HCT116 (cell line): ENCODE results near the gene DCP2. TPM values are rescaled to one million over a fixed set of nuclear protein-coding genes. Genes with fewer than 3 reads are reported as not detected.

Source experiments
- ATAC-seq: fragments of 200-7000 bp; cut with Tn5 transposase; 2 replicates; pipeline ENCODE4 v1.9.1; 2020; ENCODE audit warnings: mild to moderate bottlenecking, moderate library complexity
- BruUV-seq: library from RNA; stranded (reverse); fragments of 400-500 nt; replicated peaks from 2 replicates; lab custom pipeline; 2021; lab: Mats Ljungman, UMichigan
- CTCF ChIA-PET: fragments of 300-600 bp; sonication (Branson Sonifier 250); formaldehyde crosslinking; loops from one replicate; lab custom pipeline; 2021; ENCODE audit warnings: antibody characterized with exemption; lab: Charles Lee
- POLR2A ChIA-PET: fragments of 300-600, 350-600 bp; sonication (Branson Sonifier 250); formaldehyde crosslinking; loops from one replicate; lab custom pipeline; 2021; ENCODE audit warnings: antibody characterized with exemption; lab: Charles Lee
- RAD21 ChIA-PET, 2 experiments: fragments of 300-600 bp; sonication (Branson Sonifier 250); formaldehyde crosslinking; loops; one replicate each; lab custom pipeline; 2023; ENCODE audit warnings: low total read pairs in 2 of 2; ENCODE audit not compliant: uncharacterized antibody in 2 of 2, unreplicated experiment in 2 of 2, low non-redundant PET in 1 of 2; lab: Charles Lee
- DNase-seq: peaks from one replicate; pipeline ENCODE4 v3.0.0-alpha.2; 2010; ENCODE audit warnings: low read depth, low spot score
- H2AFZ ChIP-seq: fragments of 200-600 bp; shearing (Covaris generic), sonication (generic); 2 replicates; pipeline ENCODE4 v1.6.1; 2017; ENCODE audit warnings: low read depth, mixed run types, mixed read lengths, antibody characterized with exemption, low read length; ENCODE audit not compliant: poor library complexity, severe bottlenecking
- H3K27ac ChIP-seq: 2 replicates; pipeline ENCODE4 v1.5.1; 2012; ENCODE audit warnings: low read depth, low read length
- H3K27me3 ChIP-seq: fragments of 200-600 bp; sonication (generic); 2 replicates; pipeline ENCODE4 v1.6.1; 2016; ENCODE audit warnings: mixed run types, low read length, mixed read lengths; ENCODE audit not compliant: insufficient read depth
- H3K36me3 ChIP-seq, 2 experiments: fragments of 200-500 bp in 1 of 2; fragments of 200-600 bp in 1 of 2; sonication (Bioruptor generic) in 1 of 2; sonication (generic) in 1 of 2; 2 replicates each; pipeline versions ENCODE4 v1.5.1 to v1.6.1; 2014 to 2016; ENCODE audit warnings: low read length in 2 of 2, inconsistent platforms in 1 of 2, mixed read lengths in 1 of 2, mixed run types in 1 of 2; ENCODE audit not compliant: insufficient read depth in 2 of 2, control insufficient read depth in 1 of 2
- H3K4me1 ChIP-seq, 2 experiments: fragments of 200-600 bp in 1 of 2; sonication (generic) in 1 of 2; 2 replicates each; pipeline versions ENCODE4 v1.5.1 to v1.6.1; 2012 to 2017; ENCODE audit warnings: low read length in 2 of 2, inconsistent platforms in 1 of 2, mild to moderate bottlenecking in 1 of 2, mixed read lengths in 1 of 2, mixed run types in 1 of 2, moderate library complexity in 1 of 2; ENCODE audit not compliant: insufficient read depth in 2 of 2, control insufficient read depth in 1 of 2
- H3K4me2 ChIP-seq: fragments of 200-600 bp; sonication (generic); 2 replicates; pipeline ENCODE4 v1.6.1; 2017; ENCODE audit warnings: mixed run types, low read length, mixed read lengths
- H3K4me3 ChIP-seq, 2 experiments: fragments of 200-600 bp in 1 of 2; sonication (generic) in 1 of 2; replicated peaks in 1 of 2; 2 replicates each; pipeline ENCODE4 v1.5.1; 2011 to 2016; ENCODE audit warnings: low read length in 2 of 2, control low read depth in 1 of 2, low read depth in 1 of 2, mild to moderate bottlenecking in 1 of 2, mixed read lengths in 1 of 2, mixed run types in 1 of 2
- H3K79me2 ChIP-seq: fragments of 200-600 bp; sonication (generic); 2 replicates; pipeline ENCODE4 v1.6.1; 2017; ENCODE audit warnings: mild to moderate bottlenecking, mixed run types, low read length, moderate library complexity, mixed read lengths; ENCODE audit not compliant: insufficient read depth
- H3K9ac ChIP-seq: fragments of 200-600 bp; sonication (generic); 2 replicates; pipeline ENCODE4 v1.6.1; 2016; ENCODE audit warnings: low read length, mixed read lengths
- H3K9me2 ChIP-seq: fragments of 200-600 bp; sonication (generic), shearing (Covaris generic); 2 replicates; pipeline ENCODE4 v1.6.1; 2017; ENCODE audit warnings: mixed run types, mild to moderate bottlenecking, moderate library complexity; ENCODE audit not compliant: insufficient read depth
- H3K9me3 ChIP-seq, 2 experiments: fragments of 200-500 bp in 1 of 2; fragments of 200-600 bp in 1 of 2; sonication (Bioruptor generic) in 1 of 2; sonication (generic) in 1 of 2; 2 replicates each; pipeline ENCODE4 v1.6.1; 2014 to 2017; ENCODE audit warnings: low read length in 2 of 2, mixed read lengths in 2 of 2, inconsistent platforms in 1 of 2, low read depth in 1 of 2, mild to moderate bottlenecking in 1 of 2, mixed run types in 1 of 2, moderate library complexity in 1 of 2; ENCODE audit not compliant: control insufficient read depth in 1 of 2, insufficient read depth in 1 of 2
- H4K20me1 ChIP-seq: fragments of 200-600 bp; sonication (generic), shearing (Covaris generic); 2 replicates; pipeline ENCODE4 v1.6.1; 2017; ENCODE audit warnings: mixed run types, mild to moderate bottlenecking, moderate library complexity; ENCODE audit not compliant: insufficient read depth
- CEBPB ChIP-seq: IDR thresholded peaks from 2 replicates; pipeline ENCODE4 v1.6.1; 2012; ENCODE audit warnings: low read depth
- CTCF ChIP-seq, 3 experiments: fragments of 200-600 bp in 1 of 3; sonication (generic) in 1 of 3; IDR thresholded peaks in 2 of 3; conservative IDR thresholded peaks in 1 of 3; 2 replicates each; pipeline ENCODE4 v1.5.1; 2012 to 2017; ENCODE audit warnings: low read depth in 2 of 3, low read length in 2 of 3, antibody characterized with exemption in 1 of 3, borderline replicate concordance in 1 of 3, control low read depth in 1 of 3, mild to moderate bottlenecking in 1 of 3, mixed read lengths in 1 of 3, mixed run types in 1 of 3, moderate library complexity in 1 of 3; ENCODE audit not compliant: insufficient read depth in 1 of 3
- ELF1 ChIP-seq: IDR thresholded peaks from 2 replicates; pipeline ENCODE4 v1.6.1; 2012; ENCODE audit warnings: low read depth, borderline replicate concordance
- FOSL1 ChIP-seq: IDR thresholded peaks from 2 replicates; pipeline ENCODE4 v1.6.1; 2012; ENCODE audit warnings: low read depth
- JUND ChIP-seq: IDR thresholded peaks from 2 replicates; pipeline ENCODE4 v1.6.1; 2012
- POLR2A ChIP-seq: IDR thresholded peaks from 2 replicates; pipeline ENCODE4 v1.7.0; 2011; ENCODE audit warnings: borderline replicate concordance; ENCODE audit not compliant: insufficient read depth, insufficient read length; ENCODE audit errors: extremely low read depth
- RAD21 ChIP-seq: IDR thresholded peaks from 2 replicates; pipeline ENCODE4 v1.6.1; 2012; ENCODE audit warnings: low read depth, mild to moderate bottlenecking
- SP1 ChIP-seq: IDR thresholded peaks from 2 replicates; pipeline ENCODE4 v1.6.1; 2012; ENCODE audit warnings: low read depth
- TCF7L2 ChIP-seq: IDR thresholded peaks from 2 replicates; pipeline ENCODE4 v1.7.0; 2011; ENCODE audit warnings: borderline replicate concordance, inconsistent platforms; ENCODE audit not compliant: insufficient read depth, insufficient read length; ENCODE audit errors: extremely low read depth
- intact Hi-C: fragments of 100-400 bp; cut with micrococcal nuclease; formaldehyde crosslinking; loops from 2 replicates; pipeline ENCODE4 v1.10.0; 2022
- total RNA-seq: library from RNA; stranded (reverse); gene quantifications from one replicate; pipeline ENCODE4 v1.2.1, GENCODE V29; 2021; ENCODE audit not compliant: unreplicated experiment

DCP2 gene
- total RNA-seq, 1 experiment from 2014 or later: 57.1 TPM

DNA sequence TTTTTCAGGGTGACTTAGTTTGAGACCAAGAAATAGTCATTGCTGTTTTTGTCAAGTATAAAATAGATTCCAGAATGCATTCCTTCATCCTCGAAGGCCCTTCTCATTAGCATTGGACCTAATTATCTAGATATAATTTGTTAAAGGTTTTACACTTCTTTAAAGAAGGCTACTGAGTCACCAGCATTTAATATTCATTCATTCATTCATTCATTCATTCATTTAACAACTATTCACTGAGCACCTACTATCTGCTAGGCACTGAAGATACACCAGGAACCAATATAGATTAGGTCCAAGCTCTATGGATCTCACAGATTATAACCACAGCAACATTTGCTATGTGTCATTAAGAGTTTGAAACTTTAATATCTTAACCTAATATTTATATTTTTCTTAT lies 43.5 kb upstream of the DCP2 start:
- no peak for TF ChIP-seq RAD21
- no peak for ATAC-seq
- Histone ChIP-seq H3K9me2 (no peaks in the 10 kb centered on the region), H2AFZ (no peak overlapping the region), H3K79me2 (no peaks in the 10 kb centered on the region), H3K9me3 (no peaks in the 10 kb centered on the region), H3K27me3 (no peaks in the 10 kb centered on the region), H3K4me1 (no peaks in the 10 kb centered on the region), H3K27ac (no peak overlapping the region), H3K4me2 (no peak overlapping the region), H3K4me3 (no peak overlapping the region), H4K20me1 (no peaks in the 10 kb centered on the region), H3K36me3 (no peaks in the 10 kb centered on the region), H3K9ac (no peak overlapping the region)
- intact Hi-C loops: no loop called here
- CTCF ChIA-PET: no interaction called here
- POLR2A ChIA-PET: no interaction called here
- RAD21 ChIA-PET: no interaction called here
- DNase-seq: no peak
- BruUV-seq: no TSS peak

- H3K27me3 ChIP-seq: no peaks in the 10 kb centered on the region
- no peak overlapping the region for H3K4me2 ChIP-seq
- H2AFZ ChIP-seq: no peak overlapping the region
- H3K36me3 ChIP-seq: no peaks in the 10 kb centered on the region
- no peaks in the 10 kb centered on the region for H3K9me3 ChIP-seq
- H3K4me1 ChIP-seq: no peaks in the 10 kb centered on the region
- no peak overlapping the region for H3K27ac ChIP-seq
- ChIA-PET POLR2A (interaction anchor here (0.8 kb wide), 1 partner anchor 25 kb away, joined by 4 read pairs; no protein-coding TSS in a partner anchor), CTCF (no interaction called here), RAD21 (no interaction called here)
- no peak for TF ChIP-seq FOSL1
- no peak for TF ChIP-seq CTCF (IDR thresholded peaks at IDR 0.05 in 2 of 3, conservative IDR thresholded peaks at IDR 0.05 in 1 of 3; ENCODE audit: borderline replicate concordance in 1 of 3, insufficient read depth in 1 of 3, low read depth in 2 of 3, low read length in 2 of 3)
- no peak for TF ChIP-seq CEBPB
- TF ChIP-seq ELF1: no peak
- TF ChIP-seq TCF7L2: no peak
- TF ChIP-seq SP1: no peak
- no peak for TF ChIP-seq POLR2A
- TF ChIP-seq JUND: no peak
- intact Hi-C loops: no loop called here
- no peak overlapping the region for H3K4me3 ChIP-seq
- no peaks in the 10 kb centered on the region for H4K20me1 ChIP-seq
- DNase-seq: no peak
- no peak for ATAC-seq
- no TSS peak for BruUV-seq
- H3K9me2 ChIP-seq: no peaks in the 10 kb centered on the region
- no peaks in the 10 kb centered on the region for H3K79me2 ChIP-seq
- no peak overlapping the region for H3K9ac ChIP-seq
These were observed 42.8 kb upstream of the DCP2 start for GRCh38 chr5:112933651-112934365.
